ENCODE results near the gene PIEZO2.

PIEZO2 gene

GRCh38 chr18:10771053-10771709 lies 378.2 kb downstream of the PIEZO2 start:
- TF ChIP-seq CTCF (IDR thresholded peaks at IDR 0.05; ENCODE audit: insufficient read depth, low read length, poor library complexity, severe bottlenecking) (no peak), EZH2phosphoT487 (conservative IDR thresholded peaks at IDR 0.05; ENCODE audit: low read length) (no peak)
- H4K20me1 ChIP-seq (ENCODE audit: low read depth, low read length), result no peaks in the 10 kb centered on the region

GRCh38 chr18:10770264-10770663 lies 379.1 kb downstream of the PIEZO2 start:
- no peaks in the 10 kb centered on the region for H3K79me2 ChIP-seq (ENCODE audit: insufficient read depth, low read length)
- no peak overlapping the region for H2AFZ ChIP-seq (ENCODE audit: low read depth, low read length, severe bottlenecking)
- no peaks in the 10 kb centered on the region for H4K20me1 ChIP-seq (ENCODE audit: low read depth, low read length)
- no peaks in the 10 kb centered on the region for H3K9me2 ChIP-seq (replicated peaks; ENCODE audit: insufficient read depth, low read length)
- H3K27ac ChIP-seq (ENCODE audit: low read depth, low read length), result no peak overlapping the region
- no peak overlapping the region for H3K4me3 ChIP-seq (ENCODE audit: insufficient read depth, low read length, poor library complexity, severe bottlenecking)
- no peak overlapping the region for H3K9ac ChIP-seq (ENCODE audit: low read length)
- no peaks in the 10 kb centered on the region for H3K36me3 ChIP-seq (ENCODE audit: low read length)
- H3F3A ChIP-seq (ENCODE audit: insufficient read depth), result no peaks in the 10 kb centered on the region
- TF ChIP-seq CTCF (IDR thresholded peaks at IDR 0.05; ENCODE audit: insufficient read depth, low read length, poor library complexity, severe bottlenecking) (no peak), EZH2phosphoT487 (conservative IDR thresholded peaks at IDR 0.05; ENCODE audit: low read length) (no peak)
- no peaks in the 10 kb centered on the region; the same call in 1 of the 2 replicates for H3K27me3 ChIP-seq (ENCODE audit: low read length)
- H3K4me2 ChIP-seq (ENCODE audit: low read depth, low read length, poor library complexity, severe bottlenecking), result no peak overlapping the region
- H3K9me3 ChIP-seq (ENCODE audit: insufficient read depth, low read length), result no peaks in the 10 kb centered on the region

More at GRCh38 chr18:10771053-10771709, 378.2 kb downstream of the PIEZO2 start:
- no peaks in the 10 kb centered on the region for H3K79me2 ChIP-seq (ENCODE audit: insufficient read depth, low read length)
- H3K9ac ChIP-seq (ENCODE audit: low read length), result no peak overlapping the region
- no peak overlapping the region for H3K4me3 ChIP-seq (ENCODE audit: insufficient read depth, low read length, poor library complexity, severe bottlenecking)
- no peak overlapping the region for H2AFZ ChIP-seq (ENCODE audit: low read depth, low read length, severe bottlenecking)
- H3K27me3 ChIP-seq (ENCODE audit: low read length), result no peaks in the 10 kb centered on the region; the same call in 1 of the 2 replicates
- H3K9me2 ChIP-seq (replicated peaks; ENCODE audit: insufficient read depth, low read length), result no peaks in the 10 kb centered on the region
- H3K4me2 ChIP-seq (ENCODE audit: low read depth, low read length, poor library complexity, severe bottlenecking), result no peak overlapping the region
- no peaks in the 10 kb centered on the region for H3K36me3 ChIP-seq (ENCODE audit: low read length)
- H3F3A ChIP-seq (ENCODE audit: insufficient read depth), result no peaks in the 10 kb centered on the region
- H3K27ac ChIP-seq (ENCODE audit: low read depth, low read length), result no peak overlapping the region
- H3K9me3 ChIP-seq (ENCODE audit: insufficient read depth, low read length), result no peaks in the 10 kb centered on the region

DNA sequence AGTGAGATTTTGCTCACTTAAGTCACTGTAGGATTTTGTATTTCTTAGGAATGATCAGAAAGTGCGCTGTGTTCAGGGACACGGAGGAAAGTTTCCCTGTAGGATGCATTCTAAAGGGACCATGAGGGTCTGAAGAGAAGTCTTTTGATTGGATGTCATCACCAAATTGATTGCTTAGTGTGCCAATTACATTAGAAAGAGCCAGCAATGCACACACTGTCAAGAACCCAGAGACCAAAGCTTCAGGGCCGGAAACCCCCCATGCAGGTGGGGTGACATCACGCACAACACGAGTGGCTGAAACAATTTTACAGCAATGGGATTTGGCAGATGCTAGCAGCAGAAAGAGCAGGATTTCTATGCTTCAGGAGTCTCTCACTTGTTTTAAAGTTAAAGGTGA lies 381.1 kb downstream of the PIEZO2 start:
- no peak overlapping the region for H3K4me3 ChIP-seq (ENCODE audit: insufficient read depth, low read length, poor library complexity, severe bottlenecking)
- no peak overlapping the region for H3K9ac ChIP-seq (ENCODE audit: low read length)
- H3K4me2 ChIP-seq (ENCODE audit: low read depth, low read length, poor library complexity, severe bottlenecking), result no peak overlapping the region
- H3K9me2 ChIP-seq (replicated peaks; ENCODE audit: insufficient read depth, low read length), result no peaks in the 10 kb centered on the region
- no peak overlapping the region for H3K27ac ChIP-seq (ENCODE audit: low read depth, low read length)
- no peaks in the 10 kb centered on the region for H3K9me3 ChIP-seq (ENCODE audit: insufficient read depth, low read length)
- H3F3A ChIP-seq (ENCODE audit: insufficient read depth), result no peaks in the 10 kb centered on the region
- H3K79me2 ChIP-seq (ENCODE audit: insufficient read depth, low read length), result no peaks in the 10 kb centered on the region
- H4K20me1 ChIP-seq (ENCODE audit: low read depth, low read length), result no peaks in the 10 kb centered on the region
- H2AFZ ChIP-seq (ENCODE audit: low read depth, low read length, severe bottlenecking), result no peak overlapping the region
- no peaks in the 10 kb centered on the region for H3K36me3 ChIP-seq (ENCODE audit: low read length)
- TF ChIP-seq EZH2phosphoT487 (conservative IDR thresholded peaks at IDR 0.05; ENCODE audit: low read length) (no peak), CTCF (IDR thresholded peaks at IDR 0.05; ENCODE audit: insufficient read depth, low read length, poor library complexity, severe bottlenecking) (no peak)
- no peaks in the 10 kb centered on the region; the same call in 1 of the 2 replicates for H3K27me3 ChIP-seq (ENCODE audit: low read length)

Data from SU-DHL-6 (cell line).